Hair follicular keratinocyte (primary cell): ENCODE data around the gene FXYD4. TPM values are rescaled to one million over a fixed set of nuclear protein-coding genes. Genes with fewer than 3 reads are reported as not detected.

Source experiments
- total RNA-seq: library from RNA; depleted of rRNA; stranded (reverse); fragments of >200 nt; gene quantifications from 2 replicates; pipeline ENCODE4 v1.2.3, GENCODE V29; 2015

The FXYD4 gene
- total RNA-seq, result not detected in 2 replicates

GRCh38 chr10:43371418-43371817 lies at the start of gene FXYD4:
Gene FXYD4, plus strand, starts transcription at chr10:43371636. Its CDS starts 2,111 bp downstream, at chr10:43373747.

GRCh38 chr10:43408710-43409384 lies 37.4 kb downstream of the FXYD4 start, which contains the start of gene HNRNPF:
Gene HNRNPF, minus strand, starts transcription at chr10:43409186. Its CDS starts 21,302 bp downstream, at chr10:43387884.

Other genes with a start within 250 kb of the FXYD4 start
- 7.7 and 12.7 TPM in 2 replicates for gene CSGALNACT2, start 233.2 kb upstream of the FXYD4 start, total RNA-seq
- 13.7 and 30.4 TPM in 2 replicates for gene RASGEF1A, start 104.6 kb upstream of the FXYD4 start, total RNA-seq
- 217 and 296 TPM in 2 replicates for gene HNRNPF, start 37.5 kb downstream of the FXYD4 start, total RNA-seq
- 2.5 and 3.3 TPM in 2 replicates for gene ZNF487, start 65.5 kb downstream of the FXYD4 start, total RNA-seq
- 0.72 and 1.3 TPM in 2 replicates for gene ZNF239, start 203.0 kb downstream of the FXYD4 start, total RNA-seq
- 2.4 and 4.7 TPM in 2 replicates for gene ZNF485, start 234.8 kb downstream of the FXYD4 start, total RNA-seq